Measurements from ENCODE around the gene TEX2. TPM values are rescaled to one million over a fixed set of nuclear protein-coding genes. Genes with fewer than 3 reads are reported as not detected.
A peak's percentile ranks its signal among the peaks of the same experiment; 100 is the strongest.

Gene TEX2
- total RNA-seq, 1 donor from 2014 or later: 58.0 TPM

- Histone ChIP-seq H3K4me3 (no peak overlapping the region), H3K9me3 (replicated peaks) (no peaks in the 10 kb centered on the region), H3K27me3 (ENCODE audit: low read depth) (no peaks in the 10 kb centered on the region), H3K36me3 (no peaks in the 10 kb centered on the region), H3K27ac (replicated peaks) (peak overlapping the region; percentile 82), H3K4me1 (peaks cover 44% of the 10 kb centered on the region)
- intact Hi-C loops (cut with micrococcal nuclease): no loop called here
- TF ChIP-seq, protein P1, sequence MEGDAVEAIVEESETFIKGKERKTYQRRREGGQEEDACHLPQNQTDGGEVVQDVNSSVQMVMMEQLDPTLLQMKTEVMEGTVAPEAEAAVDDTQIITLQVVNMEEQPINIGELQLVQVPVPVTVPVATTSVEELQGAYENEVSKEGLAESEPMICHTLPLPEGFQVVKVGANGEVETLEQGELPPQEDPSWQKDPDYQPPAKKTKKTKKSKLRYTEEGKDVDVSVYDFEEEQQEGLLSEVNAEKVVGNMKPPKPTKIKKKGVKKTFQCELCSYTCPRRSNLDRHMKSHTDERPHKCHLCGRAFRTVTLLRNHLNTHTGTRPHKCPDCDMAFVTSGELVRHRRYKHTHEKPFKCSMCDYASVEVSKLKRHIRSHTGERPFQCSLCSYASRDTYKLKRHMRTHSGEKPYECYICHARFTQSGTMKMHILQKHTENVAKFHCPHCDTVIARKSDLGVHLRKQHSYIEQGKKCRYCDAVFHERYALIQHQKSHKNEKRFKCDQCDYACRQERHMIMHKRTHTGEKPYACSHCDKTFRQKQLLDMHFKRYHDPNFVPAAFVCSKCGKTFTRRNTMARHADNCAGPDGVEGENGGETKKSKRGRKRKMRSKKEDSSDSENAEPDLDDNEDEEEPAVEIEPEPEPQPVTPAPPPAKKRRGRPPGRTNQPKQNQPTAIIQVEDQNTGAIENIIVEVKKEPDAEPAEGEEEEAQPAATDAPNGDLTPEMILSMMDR (IDR thresholded peaks at IDR 0.05; ENCODE audit: borderline replicate concordance): no peak
- DNase-seq: no peak
These were observed 14.9 kb upstream of the TEX2 start for GRCh38 chr17:64277831-64278562.

GRCh38 chr17:64276961-64277505, 14.0 kb upstream of the TEX2 start:
- Histone ChIP-seq H3K27me3 (ENCODE audit: low read depth) (no peaks in the 10 kb centered on the region), H3K4me3 (no peak overlapping the region), H3K9me3 (replicated peaks) (peaks cover 2% of the 10 kb centered on the region), H3K4me1 (peaks cover 36% of the 10 kb centered on the region), H3K27ac (replicated peaks) (peak overlapping the region; percentile 82), H3K36me3 (no peaks in the 10 kb centered on the region)
- intact Hi-C loops (cut with micrococcal nuclease): no loop called here
- TF ChIP-seq, protein P1 (IDR thresholded peaks at IDR 0.05; ENCODE audit: borderline replicate concordance): no peak
- no peak for DNase-seq

DNA sequence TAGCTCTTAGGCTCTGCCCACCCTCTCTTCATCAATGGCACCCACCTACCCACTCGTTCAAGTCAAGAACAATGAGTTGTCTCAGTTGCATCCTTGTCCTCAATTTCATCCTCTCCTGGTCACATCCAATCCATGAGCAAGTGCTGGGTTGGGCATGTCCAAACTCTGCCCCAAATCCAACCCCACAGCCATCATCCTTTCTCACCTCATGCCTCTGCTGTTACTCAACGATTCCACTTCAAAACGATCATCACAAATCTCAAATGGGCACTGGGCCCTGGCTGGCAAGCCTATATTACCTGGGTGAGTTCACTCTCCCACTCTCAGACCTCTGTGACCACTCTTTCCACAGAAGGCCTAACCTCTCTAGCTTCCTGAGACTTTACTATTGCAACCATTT, 12.0 kb upstream of the TEX2 start:
- DNase-seq: no peak
- Histone ChIP-seq H3K27ac (replicated peaks) (no peak overlapping the region), H3K4me3 (no peak overlapping the region), H3K36me3 (no peaks in the 10 kb centered on the region), H3K4me1 (peaks cover 32% of the 10 kb centered on the region), H3K9me3 (replicated peaks) (peaks cover 7% of the 10 kb centered on the region), H3K27me3 (ENCODE audit: low read depth) (no peaks in the 10 kb centered on the region)
- TF ChIP-seq, protein P1 (IDR thresholded peaks at IDR 0.05; ENCODE audit: borderline replicate concordance): no peak
- intact Hi-C loops (cut with micrococcal nuclease): no loop called here

GRCh38 chr17:64273006-64273405, 9.9 kb upstream of the TEX2 start:
- intact Hi-C loops (cut with micrococcal nuclease): no loop called here
- Histone ChIP-seq H3K36me3 (no peaks in the 10 kb centered on the region), H3K27ac (replicated peaks) (no peak overlapping the region), H3K27me3 (ENCODE audit: low read depth) (no peaks in the 10 kb centered on the region), H3K4me1 (peaks cover 23% of the 10 kb centered on the region), H3K9me3 (replicated peaks) (peaks cover 7% of the 10 kb centered on the region), H3K4me3 (no peak overlapping the region)
- TF ChIP-seq, protein P1 (IDR thresholded peaks at IDR 0.05; ENCODE audit: borderline replicate concordance): no peak
- DNase-seq: no peak

DNA sequence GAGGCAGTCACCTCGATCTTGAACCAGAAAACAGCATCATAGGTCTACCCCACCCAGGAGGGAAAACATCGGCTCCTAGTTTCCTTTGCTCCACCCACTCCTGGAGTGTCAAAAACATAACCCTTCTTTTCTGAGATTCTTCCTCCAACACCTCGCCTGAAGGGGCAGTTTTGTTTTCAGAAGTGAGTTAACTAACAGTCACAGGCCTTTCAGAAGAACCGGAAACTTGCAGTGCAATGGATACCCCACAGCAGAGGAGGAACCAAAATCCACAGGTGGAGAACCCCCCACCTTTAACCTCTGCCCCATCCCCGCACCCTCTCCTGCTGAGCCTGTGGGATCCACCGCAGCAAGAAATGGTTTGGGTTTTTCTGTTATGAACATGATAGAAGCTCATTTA, 7.8 kb upstream of the TEX2 start:
- H3K36me3 ChIP-seq: no peaks in the 10 kb centered on the region
- no peak for DNase-seq
- H3K27ac ChIP-seq (replicated peaks): no peak overlapping the region
- H3K27me3 ChIP-seq (ENCODE audit: low read depth): no peaks in the 10 kb centered on the region
- no peak overlapping the region for H3K4me3 ChIP-seq
- peaks cover 1% of the 10 kb centered on the region for H3K4me1 ChIP-seq
- TF ChIP-seq, protein P1 (IDR thresholded peaks at IDR 0.05; ENCODE audit: borderline replicate concordance): no peak
- intact Hi-C loops (cut with micrococcal nuclease): no loop called here
- peaks cover 7% of the 10 kb centered on the region for H3K9me3 ChIP-seq (replicated peaks)
